H1 (cell line): ENCODE data around the gene ELFN1. TPM values are rescaled to one million over a fixed set of nuclear protein-coding genes. Genes with fewer than 3 reads are reported as not detected.

Experiments used
- CTCF ChIA-PET: fragments of 300-600 bp; sonication (Branson Sonifier 250); formaldehyde crosslinking; loops from one replicate; lab custom pipeline; 2021; ENCODE audit not compliant: partially characterized antibody; lab: Charles Lee
- POLR2A ChIA-PET: fragments of 300-600 bp; sonication (Branson Sonifier 250); formaldehyde crosslinking; loops from one replicate; lab custom pipeline; 2021; ENCODE audit warnings: inconsistent platforms; ENCODE audit not compliant: partially characterized antibody; lab: Charles Lee
- DNase-seq, 2 experiments: peaks; one replicate each; pipeline versions ENCODE4 v3.0.0 to v3.0.0-alpha.2; 2010 to 2022; ENCODE audit warnings: low spot score in 2 of 2, low read depth in 1 of 2, mixed read lengths in 1 of 2
- FAIRE-seq: peaks from 2 replicates; lab custom pipeline; 2011; peaks lifted over from hg19 to GRCh38; lab: Jason Lieb, UNC
- H2AFZ ChIP-seq: 2 replicates; pipeline ENCODE4 v1.8.1; 2012; ENCODE audit warnings: low read length, inconsistent platforms
- H2AK5ac ChIP-seq: 2 replicates; pipeline ENCODE4 v1.6.1; 2013; ENCODE audit warnings: low read depth, low read length
- H2BK120ac ChIP-seq: replicated peaks from 2 replicates; pipeline ENCODE3; 2013; ENCODE audit warnings: low read depth, low read length, inconsistent platforms
- H2BK12ac ChIP-seq: 2 replicates; pipeline ENCODE4 v1.6.1; 2013; ENCODE audit warnings: low read depth, low read length
- H2BK15ac ChIP-seq: 2 replicates; pipeline ENCODE4 v1.6.1; 2013; ENCODE audit warnings: low read length
- H2BK20ac ChIP-seq: 2 replicates; pipeline ENCODE4 v1.6.1; 2013; ENCODE audit warnings: low read length
- H2BK5ac ChIP-seq: 2 replicates; pipeline ENCODE4 v1.6.1; 2013; ENCODE audit warnings: low read depth, low read length
- H3K14ac ChIP-seq: 2 replicates; pipeline ENCODE4 v1.6.1; 2013; ENCODE audit warnings: inconsistent platforms; ENCODE audit not compliant: insufficient read length
- H3K18ac ChIP-seq: 2 replicates; pipeline ENCODE4 v1.6.1; 2013; ENCODE audit warnings: low read length; ENCODE audit errors: extremely low read depth
- H3K23ac ChIP-seq: 2 replicates; pipeline ENCODE4 v1.6.1; 2013; ENCODE audit warnings: inconsistent platforms; ENCODE audit not compliant: insufficient read length
- H3K23me2 ChIP-seq: 2 replicates; pipeline ENCODE4 v1.6.1; 2013; ENCODE audit warnings: low read depth, low read length
- H3K27ac ChIP-seq: 2 replicates; pipeline ENCODE4 v1.6.1; 2011; ENCODE audit warnings: low read depth, low read length, inconsistent platforms
- H3K27me3 ChIP-seq, 4 experiments: replicated peaks in 1 of 4; 1 replicate in 1 of 4; 2 replicates in 3 of 4; pipeline versions ENCODE4 v1.6.1 to v1.8.1; 2011 to 2013; ENCODE audit warnings: low read length in 3 of 4, mild to moderate bottlenecking in 3 of 4, inconsistent platforms in 2 of 4, mixed read lengths in 2 of 4, moderate library complexity in 1 of 4; ENCODE audit not compliant: control insufficient read depth in 3 of 4, insufficient read depth in 3 of 4; ENCODE audit errors: extremely low read depth in 1 of 4
- H3K36me3 ChIP-seq, 4 experiments: 2 replicates each; pipeline versions ENCODE4 v1.6.1 to v1.8.1; 2011 to 2013; ENCODE audit warnings: mild to moderate bottlenecking in 4 of 4, low read length in 3 of 4, moderate library complexity in 2 of 4, control low read depth in 1 of 4, inconsistent platforms in 1 of 4; ENCODE audit not compliant: insufficient read depth in 4 of 4, control insufficient read depth in 2 of 4
- H3K4ac ChIP-seq: replicated peaks from 2 replicates; pipeline ENCODE3; 2013; ENCODE audit warnings: low read length, low read depth, mixed read lengths, inconsistent platforms; ENCODE audit not compliant: insufficient read length
- H3K4me1 ChIP-seq, 4 experiments: replicated peaks in 1 of 4; 1 replicate in 1 of 4; 2 replicates in 3 of 4; pipeline versions ENCODE4 v1.6.1 to v1.8.1; 2011 to 2013; ENCODE audit warnings: low read length in 3 of 4, inconsistent platforms in 2 of 4, mixed read lengths in 1 of 4; ENCODE audit not compliant: insufficient read depth in 4 of 4, control insufficient read depth in 3 of 4
- H3K4me2 ChIP-seq, 2 experiments: 2 replicates each; pipeline versions ENCODE4 v1.6.1 to v1.8.1; 2011 to 2013; ENCODE audit warnings: low read depth in 2 of 2, low read length in 2 of 2, control low read depth in 1 of 2, inconsistent platforms in 1 of 2, mild to moderate bottlenecking in 1 of 2; ENCODE audit not compliant: insufficient read depth in 1 of 2
- H3K4me3 ChIP-seq, 4 experiments: fragments of 200-600, 300-600 bp in 1 of 4; sonication (generic), shearing (Covaris generic), sonication (Bioruptor Twin) in 1 of 4; 2 replicates each; pipeline versions ENCODE4 v1.5.1 to v1.8.1; 2011 to 2016; ENCODE audit warnings: low read length in 4 of 4, low read depth in 3 of 4, control low read depth in 2 of 4, inconsistent platforms in 2 of 4, mild to moderate bottlenecking in 2 of 4, mixed read lengths in 1 of 4, moderate library complexity in 1 of 4; ENCODE audit not compliant: insufficient read depth in 2 of 4; ENCODE audit errors: extremely low read depth in 1 of 4
- H3K56ac ChIP-seq: replicated peaks from 2 replicates; pipeline ENCODE3; 2013; ENCODE audit warnings: low read depth, mild to moderate bottlenecking, mixed read lengths, low read length, inconsistent platforms; ENCODE audit not compliant: insufficient read length
- H3K79me1 ChIP-seq: 2 replicates; pipeline ENCODE4 v1.6.1; 2013; ENCODE audit warnings: low read depth, low read length, control low read depth
- H3K79me2 ChIP-seq, 2 experiments: 2 replicates each; pipeline versions ENCODE4 v1.6.1 to v1.8.1; 2012 to 2013; ENCODE audit warnings: low read length in 2 of 2, mild to moderate bottlenecking in 2 of 2, inconsistent platforms in 1 of 2; ENCODE audit not compliant: insufficient read depth in 2 of 2, control insufficient read depth in 1 of 2
- H3K9ac ChIP-seq, 4 experiments: replicated peaks in 1 of 4; 1 replicate in 1 of 4; 2 replicates in 3 of 4; pipeline versions ENCODE4 v1.6.1 to v1.8.1; 2011 to 2013; ENCODE audit warnings: low read depth in 3 of 4, low read length in 3 of 4, control low read depth in 2 of 4, mild to moderate bottlenecking in 2 of 4, moderate library complexity in 2 of 4, inconsistent platforms in 1 of 4; ENCODE audit errors: extremely low read depth in 1 of 4
- H3K9me3 ChIP-seq, 2 experiments: 2 replicates each; pipeline versions ENCODE4 v1.6.1 to v1.8.1; 2012 to 2013; ENCODE audit warnings: mild to moderate bottlenecking in 2 of 2, moderate library complexity in 2 of 2, control low read depth in 1 of 2, inconsistent platforms in 1 of 2, low read depth in 1 of 2, low read length in 1 of 2, mixed read lengths in 1 of 2; ENCODE audit not compliant: insufficient read depth in 2 of 2
- H4K20me1 ChIP-seq, 2 experiments: replicated peaks in 1 of 2; 2 replicates each; pipeline versions ENCODE3 to v1.8.1; 2011 to 2013; ENCODE audit warnings: inconsistent platforms in 2 of 2, low read length in 2 of 2, mild to moderate bottlenecking in 1 of 2; ENCODE audit not compliant: insufficient read depth in 2 of 2, control insufficient read depth in 1 of 2
- H4K5ac ChIP-seq: 2 replicates; pipeline ENCODE4 v1.6.1; 2013; ENCODE audit warnings: low read length, low read depth, mixed read lengths, inconsistent platforms; ENCODE audit not compliant: insufficient read length
- H4K8ac ChIP-seq: 2 replicates; pipeline ENCODE4 v1.8.0; 2013; ENCODE audit warnings: mild to moderate bottlenecking, moderate library complexity, low read length, inconsistent platforms; ENCODE audit not compliant: insufficient read depth; ENCODE audit errors: extremely low read depth
- H4K91ac ChIP-seq: replicated peaks from 2 replicates; pipeline ENCODE3; 2013; ENCODE audit warnings: low read length, mixed read lengths, inconsistent platforms; ENCODE audit not compliant: insufficient read length
- GTF2F1 ChIP-seq: IDR thresholded peaks from 2 replicates; pipeline ENCODE4 v1.6.1; 2012; ENCODE audit warnings: low read depth, low read length, improper control_type of control experiment, borderline replicate concordance
- JUN ChIP-seq: IDR thresholded peaks from 2 replicates; pipeline ENCODE4 v1.6.1; 2011; ENCODE audit warnings: low read depth, mild to moderate bottlenecking, improper control_type of control experiment, low read length
- KDM1A ChIP-seq: fragments of 200-600, 300-600 bp; sonication (generic); IDR thresholded peaks from 2 replicates; pipeline ENCODE4 v1.7.1; 2016; ENCODE audit warnings: mild to moderate bottlenecking, low read length, borderline replicate concordance
- NANOG ChIP-seq: IDR thresholded peaks from 2 replicates; pipeline ENCODE4 v1.6.1; 2011; ENCODE audit warnings: low read length, low read depth, mild to moderate bottlenecking, inconsistent platforms; ENCODE audit not compliant: insufficient read depth, poor library complexity, severe bottlenecking
- POLR2AphosphoS5 ChIP-seq: IDR thresholded peaks from 2 replicates; pipeline ENCODE4 v1.6.1; 2011; ENCODE audit warnings: low read depth, low read length
- WGBS, 2 experiments: shearing (Covaris generic) in 1 of 2; methylation state at CpG; one replicate each; pipeline versions ENCODE4 v1.1.6 to v1.1.7; 2013 to 2015; ENCODE audit warnings: low lambda C conversion rate in 2 of 2, mixed read lengths in 2 of 2, inconsistent platforms in 1 of 2, low coverage in 1 of 2, missing lambda C conversion rate in 1 of 2; ENCODE audit not compliant: insufficient replicate concordance in 2 of 2, insufficient coverage in 1 of 2, insufficient read length in 1 of 2; ENCODE audit errors: extremely low coverage in 1 of 2, missing lambda C conversion rate in 1 of 2; 5-methylcytosine and 5-hydroxymethylcytosine counted together
- polyA plus RNA-seq, 7 experiments: library from polyadenylated mRNA; depleted of rRNA in 3 of 7; stranded (reverse) in 5 of 7; unstranded in 2 of 7; fragments of >200 nt in 5 of 7; fragments of 200-250 nt in 2 of 7; gene quantifications; 1 replicate in 5 of 7; 2 replicates in 1 of 7; 4 replicates in 1 of 7; pipeline versions ENCODE4 v1.2.1 to v1.2.3, GENCODE V29; 2011 to 2013; ENCODE audit warnings: missing spikeins in 2 of 7, mixed read lengths in 2 of 7
- total RNA-seq: library from RNA; stranded (reverse); fragmentation: NEBNext Ultra II Directional; extraction: Animal tissue kit (Norgen Biotek cat#: 25700); gene quantifications from 2 replicates; pipeline ENCODE4 v1.2.1, GENCODE V29; 2021
- TF ChIP-seq, protein P1 (sequence below), 3 experiments: IDR thresholded peaks; 1 replicate in 2 of 3; 2 replicates in 1 of 3; pipeline versions ENCODE4 v1.5.1 to v1.6.1; 2011; ENCODE audit warnings: low read length in 3 of 3, mild to moderate bottlenecking in 3 of 3, inconsistent platforms in 2 of 3, low read depth in 1 of 3, moderate library complexity in 1 of 3; ENCODE audit not compliant: insufficient read depth in 1 of 3; ENCODE audit errors: control extremely low read depth in 1 of 3
- TF ChIP-seq, protein P2 (sequence below): IDR thresholded peaks from 2 replicates; pipeline ENCODE4 v1.6.1; 2011; ENCODE audit warnings: low read length, improper control_type of control experiment

The ELFN1 gene
- total and polyA plus RNA-seq, 2 of the 8 experiments (the other 6 are each of a cell fraction or from before 2014, with no cell fraction given) = 2.0 to 4.5 TPM

DNA sequence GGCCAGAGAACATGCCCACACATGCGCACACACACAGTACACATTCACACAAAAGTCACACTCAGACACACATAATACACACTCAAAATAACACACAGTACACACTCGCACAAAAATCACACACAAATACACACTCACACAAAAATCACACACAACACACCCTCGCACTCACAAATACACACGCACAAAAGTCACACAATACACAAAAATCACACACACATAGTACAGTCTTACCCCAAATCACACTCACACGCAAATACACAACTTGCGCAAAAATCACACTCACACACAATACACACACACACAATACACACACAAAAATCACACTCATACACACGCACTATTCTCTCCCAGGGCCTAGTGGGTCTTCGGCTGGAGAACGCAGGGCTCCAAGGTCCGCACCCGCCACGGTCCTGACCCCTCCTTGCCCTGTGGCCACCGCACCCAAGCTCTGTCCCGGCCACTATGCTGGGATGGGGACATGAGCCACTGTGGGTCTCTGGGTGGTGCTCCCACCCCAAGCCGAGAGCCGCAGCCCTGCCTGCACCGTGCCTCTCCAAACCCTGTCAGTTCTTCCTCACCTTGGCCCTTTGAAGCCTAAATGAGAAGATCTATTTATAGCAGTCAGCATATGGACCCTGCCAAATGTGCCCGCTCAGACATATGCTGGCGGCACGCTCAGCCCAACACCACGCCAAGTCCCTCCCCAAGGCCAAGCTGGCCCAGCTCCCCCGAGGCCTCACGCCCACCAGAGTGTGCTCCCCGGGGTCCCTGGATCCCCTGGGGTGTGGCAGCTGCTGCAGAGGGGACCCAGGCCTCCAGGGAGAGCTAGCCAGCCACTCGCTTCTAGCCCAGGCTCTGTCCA, 55.9 kb downstream of the ELFN1 start:
- Histone ChIP-seq H3K79me2 (no peaks in the 10 kb centered on the region), H3K14ac (no peak overlapping the region), H3K9ac (no peak overlapping the region), H2AK5ac (0 out of 2 replicates have a peak overlapping the region, but pooled peaks have one; percentile 75), H3K4me1 (peaks cover 0 to 14% (median 6%) of the 10 kb centered on the region in 4 experiments; a peak in 5 of 7 replicates), H3K9me3 (peaks cover 0 to 14% of the 10 kb centered on the region in 2 experiments; a peak in 3 of 4 replicates), H3K4me2 (no peak overlapping the region), H2BK20ac (no peak overlapping the region), H3K27ac (no peak overlapping the region), H4K8ac (no peak overlapping the region), H3K23ac (no peak overlapping the region), H3K79me1 (peaks cover 2% of the 10 kb centered on the region; the same call in 1 of the 2 replicates), H4K20me1 (peaks cover 0 to 2% of the 10 kb centered on the region in 2 experiments), H3K36me3 (no peaks in the 10 kb centered on the region), H2BK5ac (peak overlapping the region; percentile 60; the same call in 1 of the 2 replicates), H3K4ac (peak overlapping the region; percentile 28), H4K91ac (peak overlapping the region; percentile 67), H3K27me3 (no peaks in the 10 kb centered on the region), H3K56ac (no peak overlapping the region), H3K23me2 (peaks cover 1% of the 10 kb centered on the region; the same call in 1 of the 2 replicates), H2BK15ac (peak overlapping the region; percentile 95), H2AFZ (no peak overlapping the region), H3K4me3 (no peak overlapping the region), H2BK12ac (peak overlapping the region; percentile 75; the same call in 1 of the 2 replicates), H3K18ac (no peak overlapping the region), H4K5ac (no peak overlapping the region), H2BK120ac (no peak overlapping the region)
- DNase-seq = no peak
- peak; percentile 24 for FAIRE-seq
- 90 to 100% methylated on average over 4 to 25 of the region's 25 CpGs for WGBS, 2 experiments
- CTCF ChIA-PET = interaction anchor here (1.1 kb wide), 1 partner anchor 16 kb away, joined by 3 read pairs; no protein-coding TSS in a partner anchor
- POLR2A ChIA-PET = no interaction called here
- TF ChIP-seq JUN (no peak), GTF2F1 (no peak), KDM1A (no peak), POLR2AphosphoS5 (no peak), NANOG (no peak)
- TF ChIP-seq, protein P1, sequence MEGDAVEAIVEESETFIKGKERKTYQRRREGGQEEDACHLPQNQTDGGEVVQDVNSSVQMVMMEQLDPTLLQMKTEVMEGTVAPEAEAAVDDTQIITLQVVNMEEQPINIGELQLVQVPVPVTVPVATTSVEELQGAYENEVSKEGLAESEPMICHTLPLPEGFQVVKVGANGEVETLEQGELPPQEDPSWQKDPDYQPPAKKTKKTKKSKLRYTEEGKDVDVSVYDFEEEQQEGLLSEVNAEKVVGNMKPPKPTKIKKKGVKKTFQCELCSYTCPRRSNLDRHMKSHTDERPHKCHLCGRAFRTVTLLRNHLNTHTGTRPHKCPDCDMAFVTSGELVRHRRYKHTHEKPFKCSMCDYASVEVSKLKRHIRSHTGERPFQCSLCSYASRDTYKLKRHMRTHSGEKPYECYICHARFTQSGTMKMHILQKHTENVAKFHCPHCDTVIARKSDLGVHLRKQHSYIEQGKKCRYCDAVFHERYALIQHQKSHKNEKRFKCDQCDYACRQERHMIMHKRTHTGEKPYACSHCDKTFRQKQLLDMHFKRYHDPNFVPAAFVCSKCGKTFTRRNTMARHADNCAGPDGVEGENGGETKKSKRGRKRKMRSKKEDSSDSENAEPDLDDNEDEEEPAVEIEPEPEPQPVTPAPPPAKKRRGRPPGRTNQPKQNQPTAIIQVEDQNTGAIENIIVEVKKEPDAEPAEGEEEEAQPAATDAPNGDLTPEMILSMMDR (IDR thresholded peaks at IDR 0.05; ENCODE audit: control extremely low read depth in 1 of 3, insufficient read depth in 1 of 3, low read depth in 1 of 3, low read length in 3 of 3) = no peak
- TF ChIP-seq, protein P2, sequence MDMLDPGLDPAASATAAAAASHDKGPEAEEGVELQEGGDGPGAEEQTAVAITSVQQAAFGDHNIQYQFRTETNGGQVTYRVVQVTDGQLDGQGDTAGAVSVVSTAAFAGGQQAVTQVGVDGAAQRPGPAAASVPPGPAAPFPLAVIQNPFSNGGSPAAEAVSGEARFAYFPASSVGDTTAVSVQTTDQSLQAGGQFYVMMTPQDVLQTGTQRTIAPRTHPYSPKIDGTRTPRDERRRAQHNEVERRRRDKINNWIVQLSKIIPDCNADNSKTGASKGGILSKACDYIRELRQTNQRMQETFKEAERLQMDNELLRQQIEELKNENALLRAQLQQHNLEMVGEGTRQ = no peak
